GM10847 (cell line): ENCODE measurements around the gene RRP7A.

ENCODE experiments used
- POLR2A ChIP-seq: IDR thresholded peaks from 2 replicates; pipeline ENCODE4 v1.6.1; 2011; ENCODE audit not compliant: insufficient read length; ENCODE audit errors: extremely low read depth

The RRP7A gene

DNA sequence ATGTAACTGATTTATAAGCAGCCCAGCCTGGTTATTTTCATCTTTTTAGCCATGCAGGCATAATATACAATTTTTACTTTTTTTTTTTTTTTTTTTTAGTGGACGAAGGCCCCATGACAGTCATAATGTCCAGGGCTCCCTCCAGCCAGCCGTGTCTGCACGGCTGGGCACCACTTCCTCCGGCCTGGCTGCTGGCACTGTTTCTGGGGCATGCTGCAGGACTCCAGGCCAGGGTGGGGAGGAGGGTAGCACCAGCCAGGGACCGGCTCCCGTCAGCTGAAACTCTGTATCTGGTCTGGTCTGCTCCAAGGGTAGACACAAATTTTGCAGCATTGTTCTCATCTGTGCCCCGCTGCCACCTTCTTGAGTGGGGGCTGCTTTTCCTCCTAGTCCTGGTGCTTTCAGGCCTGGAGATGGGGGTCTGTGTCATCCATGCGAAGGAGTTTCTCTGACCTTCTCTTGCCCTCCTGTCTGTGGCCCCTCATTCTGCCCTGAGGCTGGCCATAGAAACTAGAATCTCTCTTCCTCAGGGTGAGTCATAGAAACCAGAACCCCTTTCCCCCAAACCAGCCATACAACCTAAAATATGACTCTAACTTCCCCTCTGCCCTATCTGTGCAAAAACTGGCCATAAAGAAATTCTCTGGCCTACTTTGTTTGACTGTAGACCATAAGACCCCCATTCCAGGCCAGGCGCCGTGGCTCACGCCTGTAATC lies 9.2 kb upstream of the RRP7A start:
- TF ChIP-seq POLR2A = no peak

DNA sequence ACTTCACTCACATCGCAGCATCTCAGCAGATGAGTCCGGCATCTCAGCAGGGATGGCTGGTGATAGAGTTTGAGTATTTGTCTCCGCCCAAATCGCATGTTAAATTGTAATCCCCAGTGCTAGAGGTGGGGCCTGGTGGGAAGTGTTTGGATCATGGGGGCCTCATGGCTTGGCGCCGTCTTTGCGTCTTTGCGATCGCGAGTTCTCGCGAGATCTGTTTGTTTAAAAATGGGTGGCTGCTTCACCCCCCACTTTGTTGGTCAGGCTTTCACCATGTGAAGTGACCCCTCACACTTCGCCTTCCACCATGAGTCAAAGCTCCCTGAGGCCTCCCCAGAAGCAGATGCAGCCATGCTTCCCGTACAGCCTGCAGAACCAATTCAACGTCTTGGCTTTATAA lies 3.0 kb upstream of the RRP7A start:
- TF ChIP-seq POLR2A = no peak

DNA sequence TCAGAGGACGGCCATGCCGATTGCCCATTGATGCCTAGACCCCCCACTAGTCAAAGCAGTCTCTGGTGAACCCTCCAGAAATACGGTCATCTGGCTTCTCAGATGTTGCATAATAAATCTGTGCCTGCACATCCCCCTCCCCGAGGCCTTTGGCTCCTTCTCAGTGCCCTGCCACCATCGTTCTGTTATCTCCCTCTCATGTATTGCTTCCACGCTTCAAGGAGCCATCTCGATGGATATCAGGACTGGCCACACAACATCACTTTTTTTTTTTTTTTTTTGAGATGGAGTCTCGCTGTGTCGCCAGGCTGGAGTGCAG lies 1.6 kb upstream of the RRP7A start:
- TF ChIP-seq POLR2A = no peak

DNA sequence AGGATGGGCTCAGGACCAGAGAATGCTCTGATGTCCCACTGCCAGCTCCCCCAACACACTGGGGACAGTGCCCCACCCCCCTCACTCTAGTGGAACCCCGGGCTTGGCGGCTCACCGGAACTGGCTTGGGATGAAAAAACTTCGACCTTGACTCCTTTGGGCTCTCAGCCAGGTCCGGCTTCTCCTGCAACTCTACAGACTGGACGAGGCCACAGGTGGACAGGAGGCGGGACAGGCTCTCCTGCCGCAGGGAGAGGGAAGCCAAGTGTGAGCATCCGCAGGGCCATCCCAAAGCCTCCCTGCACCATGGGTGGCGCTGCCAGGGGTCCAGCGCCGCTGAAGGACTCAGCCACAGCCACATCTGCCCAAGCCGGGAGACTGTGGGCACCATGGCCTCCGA lies 3.7 kb downstream of the RRP7A start:
- TF ChIP-seq POLR2A = no peak

DNA sequence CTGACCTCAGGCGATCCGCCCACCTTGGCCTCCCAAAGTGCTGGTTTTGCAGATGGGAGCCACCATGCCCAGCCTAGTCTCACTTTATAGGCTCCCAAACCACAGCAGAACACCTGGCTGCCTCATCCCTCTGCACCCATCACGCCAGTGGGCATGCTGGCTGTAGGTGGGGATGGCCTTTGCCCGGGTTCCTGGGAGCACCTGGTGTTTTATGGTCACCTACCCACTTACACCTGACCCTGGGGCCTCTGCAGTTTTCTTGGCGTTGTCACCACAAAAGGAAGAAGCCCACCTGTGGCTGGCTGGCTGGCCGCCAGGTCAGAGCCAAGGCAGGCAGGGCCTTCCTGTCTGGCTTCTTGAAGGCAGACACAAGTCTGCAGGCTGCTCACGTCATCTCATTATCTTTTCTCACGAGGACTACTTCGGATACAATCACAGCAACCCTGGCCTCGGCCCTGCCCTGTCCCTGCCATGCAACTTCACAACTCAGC lies 8.2 kb downstream of the RRP7A start:
- no peak for TF ChIP-seq POLR2A

DNA sequence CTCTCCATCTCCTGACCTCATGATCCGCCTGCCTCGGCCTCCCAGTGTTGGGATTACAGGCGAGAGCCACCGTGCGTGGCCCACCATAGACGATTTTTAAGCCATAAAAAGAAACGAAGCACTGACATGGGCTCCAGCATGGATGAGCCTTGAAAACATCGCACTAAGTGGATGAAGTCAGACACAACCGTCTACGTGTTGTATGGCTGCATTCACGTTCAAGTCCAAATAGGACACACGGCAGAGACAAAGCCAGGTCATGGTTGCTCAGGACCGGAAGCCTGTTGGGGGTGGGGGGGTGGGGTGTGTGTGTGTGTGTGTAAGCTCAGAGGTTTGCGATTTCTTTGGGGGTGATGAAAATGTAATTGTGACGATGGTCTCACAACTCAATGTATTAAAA lies 10.0 kb downstream of the RRP7A start:
- no peak for TF ChIP-seq POLR2A

DNA sequence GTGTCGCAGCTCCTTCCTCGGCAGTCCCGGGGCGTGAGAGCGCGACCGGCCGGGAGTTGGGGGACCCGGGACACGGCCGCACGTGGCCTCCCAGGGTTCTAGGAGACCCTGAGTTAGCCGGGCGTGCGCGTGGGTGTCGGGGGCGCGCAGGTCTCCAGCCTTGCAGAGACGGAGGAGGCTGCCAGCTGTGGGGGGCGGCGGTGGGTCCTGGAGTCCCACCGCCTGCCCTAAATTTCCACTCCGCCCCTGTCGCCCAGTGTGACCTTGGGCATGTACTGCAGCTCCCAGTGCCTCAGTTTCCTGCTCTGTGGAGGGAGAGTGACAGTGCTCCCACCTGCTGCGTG lies 18.8 kb downstream of the RRP7A start:
- TF ChIP-seq POLR2A = no peak

DNA sequence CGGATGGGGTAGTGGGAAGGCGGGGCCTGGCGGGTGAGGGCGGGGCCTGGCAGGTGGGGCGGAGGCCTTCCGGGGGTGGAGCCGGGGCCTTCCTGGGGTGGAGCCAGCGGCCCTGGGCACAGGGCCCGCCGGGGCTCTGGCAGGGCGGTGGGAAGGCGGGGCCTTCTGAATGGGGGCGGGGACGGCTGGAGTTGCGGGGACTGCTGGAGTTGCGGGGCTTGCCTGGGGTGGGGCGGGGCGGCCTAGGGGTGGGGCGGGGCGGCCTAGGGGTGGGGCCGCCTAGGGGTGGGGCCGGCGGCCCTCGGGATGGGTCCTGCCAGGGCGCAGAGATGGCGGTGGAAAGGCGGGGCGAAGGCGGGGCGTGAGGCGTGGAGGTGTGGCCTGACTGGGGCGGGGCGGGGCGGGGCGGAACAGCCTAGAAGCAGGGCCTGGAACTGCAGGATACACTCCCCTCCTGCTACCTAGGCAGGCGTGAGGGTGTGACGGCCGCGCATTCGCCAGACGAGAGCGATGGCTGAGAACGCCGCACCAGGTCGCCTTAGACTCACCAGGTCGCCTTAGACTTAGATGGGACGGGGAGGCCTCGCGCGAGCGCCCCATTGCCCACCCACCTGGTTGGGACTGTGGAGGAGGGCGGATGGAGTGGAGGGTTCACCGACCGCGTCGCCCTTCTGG lies 19.3 kb downstream of the RRP7A start:
- TF ChIP-seq POLR2A = no peak

DNA sequence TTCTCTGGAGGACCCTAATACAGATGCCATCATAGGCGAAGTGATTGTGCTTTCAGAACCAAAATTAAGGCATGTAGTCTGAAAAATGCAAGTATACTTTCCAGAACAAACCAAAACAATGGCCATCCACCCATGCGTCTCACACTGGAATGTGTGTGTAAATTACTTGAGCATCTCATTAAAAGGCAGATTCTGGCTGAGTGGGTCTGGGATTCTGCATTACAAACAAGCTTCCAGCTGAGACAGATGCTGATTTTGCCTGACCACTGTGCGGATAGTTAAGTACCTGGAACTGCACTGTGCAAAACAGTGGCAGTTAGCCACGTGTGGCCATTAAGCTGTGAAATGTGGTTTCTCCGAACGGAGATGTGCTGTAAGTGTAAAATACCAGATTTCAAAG lies 26.2 kb downstream of the RRP7A start:
- TF ChIP-seq POLR2A = no peak

DNA sequence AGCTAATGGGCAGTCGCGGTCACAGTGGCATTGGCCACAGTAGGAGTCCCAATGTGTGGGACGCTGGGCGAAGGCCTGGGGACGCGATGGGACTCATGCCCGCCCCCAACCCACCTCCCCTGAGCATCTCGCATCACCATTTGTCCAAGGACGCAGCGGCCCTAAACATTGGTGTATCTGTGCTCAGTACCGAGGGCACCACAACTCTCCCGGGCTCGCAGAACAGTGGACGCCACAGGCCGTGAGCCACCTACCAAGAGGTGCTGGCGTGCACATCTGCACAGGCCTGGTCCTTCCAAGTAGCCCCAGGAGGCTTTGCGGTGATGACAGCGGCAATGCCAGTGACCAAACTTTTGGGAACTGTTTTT lies 27.3 kb downstream of the RRP7A start:
- TF ChIP-seq POLR2A = no peak

DNA sequence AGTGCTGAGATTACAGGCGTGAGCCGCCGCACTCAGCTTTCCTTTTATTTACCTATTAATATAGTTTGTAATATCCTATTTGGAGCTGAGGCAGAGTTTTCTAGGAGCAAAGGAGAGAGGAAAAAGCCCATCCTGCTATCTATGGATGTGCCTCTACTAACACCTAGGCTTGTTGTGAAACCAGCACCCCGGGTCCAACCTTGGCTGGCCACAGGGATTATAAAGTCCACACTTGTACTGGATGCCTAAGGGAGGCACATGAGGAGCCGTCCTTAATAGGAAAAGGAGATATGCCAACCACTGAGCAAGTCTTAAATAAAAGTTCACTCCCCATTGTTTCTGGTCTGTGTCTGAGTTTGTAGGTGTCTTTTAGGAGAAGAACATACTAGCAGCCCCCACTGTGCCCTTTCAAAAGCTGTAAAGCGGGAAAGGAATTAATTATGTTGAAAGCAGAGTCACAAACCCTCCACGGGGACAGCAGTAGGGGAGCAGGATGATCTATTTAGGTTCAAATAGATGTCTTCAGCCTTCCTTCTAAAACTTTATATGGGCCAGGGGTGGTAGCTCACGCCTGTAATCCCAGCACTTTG lies 29.3 kb downstream of the RRP7A start:
- no peak for TF ChIP-seq POLR2A

DNA sequence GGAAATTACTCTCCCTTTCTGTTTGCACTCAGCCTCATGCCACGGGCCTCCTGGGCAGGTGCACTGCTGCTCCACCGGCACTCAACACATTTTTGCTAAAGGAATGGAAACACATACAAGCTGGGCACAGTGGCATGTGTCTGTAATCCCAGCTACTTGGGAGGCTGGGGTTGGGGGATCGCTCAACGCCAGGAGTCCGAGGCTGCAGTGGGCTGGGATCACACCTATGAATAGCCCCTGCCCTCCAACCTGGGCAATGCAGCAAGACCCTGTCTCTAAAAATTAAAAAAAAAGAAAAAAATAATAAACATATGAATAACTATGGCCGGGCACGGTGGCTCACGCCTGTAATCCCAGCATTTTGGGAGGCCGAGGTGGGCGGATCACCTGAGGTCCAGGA lies 30.6 kb downstream of the RRP7A start:
- no peak for TF ChIP-seq POLR2A

DNA sequence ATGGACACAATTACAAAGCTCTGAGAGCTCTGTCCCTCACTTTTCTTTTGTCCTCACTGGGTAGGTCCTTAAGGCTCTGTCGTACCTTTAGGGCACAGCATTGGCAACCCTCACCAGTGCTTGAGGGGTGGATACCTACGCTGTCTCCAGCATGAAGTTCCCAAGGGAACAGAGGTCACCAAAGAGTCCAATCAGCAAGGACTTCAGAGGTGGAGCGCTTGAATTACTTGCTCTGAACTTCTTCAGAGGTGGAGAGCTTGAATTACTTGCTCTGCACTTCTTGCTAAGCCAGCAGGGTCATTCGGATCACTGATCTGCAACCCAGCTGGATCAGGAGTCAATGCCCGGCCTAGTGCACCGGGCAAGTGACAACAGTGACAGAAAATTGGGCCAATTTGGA lies 35.1 kb downstream of the RRP7A start:
- no peak for TF ChIP-seq POLR2A

DNA sequence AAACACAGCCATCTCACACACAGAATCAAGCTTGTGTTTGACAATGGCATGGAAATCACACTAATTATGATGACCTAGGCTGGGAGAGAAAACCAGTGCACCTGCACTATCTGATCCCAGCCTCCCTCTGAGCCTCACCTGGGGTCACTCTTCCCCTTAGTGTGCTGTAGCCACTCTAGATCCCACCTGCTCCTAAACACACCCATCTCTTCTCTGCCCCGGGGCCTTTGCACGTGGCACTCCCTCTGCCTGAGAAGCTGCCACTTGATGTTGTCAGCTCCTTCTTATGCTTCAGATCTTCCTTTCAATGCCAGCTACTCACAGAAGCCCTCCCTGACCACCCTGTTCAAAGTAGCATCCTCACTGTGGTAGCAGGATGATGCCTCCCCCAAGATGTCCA lies 44.5 kb downstream of the RRP7A start:
- TF ChIP-seq POLR2A = no peak

DNA sequence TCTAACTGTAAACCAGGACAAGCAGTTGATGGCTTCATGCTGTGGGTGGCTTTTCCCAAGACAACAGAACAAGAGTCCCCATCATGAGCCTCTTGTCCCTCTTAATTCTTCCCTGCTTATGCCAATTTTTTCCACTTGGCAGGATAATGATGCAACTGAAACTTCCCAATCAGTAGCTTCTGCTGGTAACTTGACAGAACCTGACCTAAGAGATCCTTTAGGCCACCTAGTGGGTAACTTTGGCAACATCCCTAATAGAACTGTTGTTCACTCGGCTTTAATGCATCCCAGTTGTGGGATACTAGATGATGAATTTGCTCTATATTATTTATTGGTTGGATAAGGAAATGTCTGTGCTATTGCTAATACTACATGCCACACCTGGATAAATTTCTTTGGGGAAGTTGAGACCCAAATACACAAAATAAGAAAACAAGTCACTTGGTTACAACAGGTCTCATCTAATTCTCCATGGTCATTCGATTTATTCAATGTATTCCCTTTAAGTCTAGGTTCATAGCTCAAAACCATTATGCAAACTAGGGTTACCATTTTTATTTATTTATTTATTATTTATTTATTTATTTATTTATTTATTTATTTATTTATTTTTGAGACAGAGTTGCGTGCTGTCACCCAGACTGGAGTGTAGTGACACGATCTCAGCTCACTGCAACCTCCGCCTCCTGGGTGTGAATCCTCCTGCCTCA lies 46.0 kb downstream of the RRP7A start:
- no peak for TF ChIP-seq POLR2A

DNA sequence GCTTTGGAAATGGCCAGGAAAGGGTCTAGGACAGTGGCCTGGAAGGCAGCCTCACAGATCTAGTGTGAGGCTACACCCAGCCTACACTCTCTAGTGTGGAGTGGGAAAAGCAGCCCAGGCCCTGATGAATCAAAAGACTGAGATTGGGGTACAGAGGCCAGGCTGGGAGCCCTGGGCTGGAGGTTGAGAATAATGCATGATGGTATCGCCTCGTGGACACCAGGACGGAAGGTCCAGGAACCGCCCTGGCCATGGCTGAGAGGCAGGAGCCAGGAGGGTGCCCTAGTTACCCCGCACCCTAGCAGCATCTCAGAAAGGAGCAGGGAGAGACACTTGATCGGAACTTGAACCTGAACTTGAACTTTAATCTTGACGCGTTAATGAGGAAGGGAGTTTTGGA lies 46.9 kb downstream of the RRP7A start:
- TF ChIP-seq POLR2A = no peak
